Ovary (tissue), 9 donors: ENCODE data around the gene TMEM139. TPM values are rescaled to one million over a fixed set of nuclear protein-coding genes. Genes with fewer than 3 reads are reported as not detected.

Source experiments
- DNase-seq, 5 donors: peaks; one replicate each; pipeline ENCODE4 v3.0.0-alpha.2; 2019 to 2020
- H3K27ac ChIP-seq, 2 donors: fragments of 200-600 bp; one replicate each; pipeline versions ENCODE4 v1.5.1 to v1.8.0; 2019 to 2022
- H3K27me3 ChIP-seq: fragments of 200-600 bp; one replicate; pipeline ENCODE4 v1.8.0; 2022
- H3K36me3 ChIP-seq: fragments of 200-600 bp; sonication (generic); one replicate; pipeline ENCODE4 v1.5.1; 2019
- H3K4me1 ChIP-seq: one replicate; pipeline ENCODE4 v1.8.1; 2013; ENCODE audit warnings: mild to moderate bottlenecking, moderate library complexity; ENCODE audit not compliant: insufficient read depth
- H3K4me3 ChIP-seq: fragments of 200-600 bp; sonication (generic); one replicate; pipeline ENCODE4 v1.5.1; 2017
- H3K9me3 ChIP-seq, 2 donors: fragments of 200-600 bp in 1 of 2; sonication (generic) in 1 of 2; one replicate each; pipeline versions ENCODE4 v1.5.1 to v1.8.1; 2013 to 2019; ENCODE audit warnings: mild to moderate bottlenecking in 1 of 2, moderate library complexity in 1 of 2
- CTCF ChIP-seq, 3 donors: fragments of 450-650 bp in 2 of 3; fragments of 200-600 bp in 1 of 3; IDR thresholded peaks; one replicate each; pipeline versions ENCODE4 v1.5.1 to v1.8.0; 2016 to 2022; ENCODE audit warnings: antibody characterized with exemption in 3 of 3, mild to moderate bottlenecking in 1 of 3
- EP300 ChIP-seq: sonication (generic); formaldehyde crosslinking; IDR thresholded peaks from one replicate; pipeline ENCODE4 v1.6.1; 2017; ENCODE audit warnings: antibody characterized with exemption
- POLR2A ChIP-seq: fragments of 450-650 bp; IDR thresholded peaks from one replicate; pipeline ENCODE4 v1.6.1; 2017; ENCODE audit warnings: antibody characterized with exemption, mild to moderate bottlenecking, moderate library complexity
- WGBS, 3 donors: extraction: QIAGEN DNeasy Blood & Tissue Kit in 1 of 3; methylation state at CpG; one replicate each; pipeline versions ENCODE4 v1.1.5 to v1.1.7; 2013 to 2017; 5-methylcytosine and 5-hydroxymethylcytosine counted together
- intact Hi-C, 4 donors: fragments of 100-400 bp; cut with DNase I; formaldehyde crosslinking; loops; one replicate each; pipeline versions ENCODE4 v1.11.0 to v1.15.1; 2022 to 2023
- polyA plus RNA-seq, 2 donors: library from polyadenylated mRNA; stranded (reverse); fragments of 200-250 nt in 1 of 2; fragments of 350-450 nt in 1 of 2; fragmentation: Illumina TruSeq in 1 of 2; extraction: RNeasy Lipid Tissue Mini Kit (QIAGEN cat#74804) in 1 of 2; gene quantifications; one replicate each; pipeline ENCODE4 v1.2.3, GENCODE V29; 2013 to 2014
- total RNA-seq, 7 donors: library from RNA; depleted of rRNA in 2 of 7; stranded (reverse); fragments of >200 nt in 2 of 7; fragmentation: NEBNext Ultra II Directional in 3 of 7; extraction: Animal tissue kit (Norgen Biotek cat#: 25700) in 3 of 7; gene quantifications; one replicate each; pipeline versions ENCODE4 v1.1.0 to v1.2.4, GENCODE V29; 2016 to 2023
- donor health status: DM: no; HTN: no; CAD: no; lungs with moderate emphysema.
- donor health status: DM: no; HTN: no; CAD: no.
- donor health status: Bipolar disorder and iron deficiency.
- donor health status: DM: yes; HTN: yes; CAD: no.
- donor health status: DM: no; HTN: no; CAD: no.
- donor health status: DM: yes; HTN: yes; CAD: no.

TMEM139 gene
- total and polyA plus RNA-seq, 9 donors = 0.35 to 10.8 (median 0.61) TPM

GRCh38 chr7:143247372-143247771 is 37.4 kb upstream of the TMEM139 start:
- no peaks in the 10 kb centered on the region for H3K36me3 ChIP-seq
- intact Hi-C loops = loop anchor here in 2 of 4 donors (10.0 kb wide), 1 partner anchor 57 kb away; no protein-coding TSS in a partner anchor
- no peaks in the 10 kb centered on the region for H3K4me1 ChIP-seq
- 66 to 75% (median 67%) methylated on average over 1 of the region's 1 CpG for WGBS, 3 donors
- H3K9me3 ChIP-seq = no peaks in the 10 kb centered on the region
- TF ChIP-seq POLR2A = no peak
- TF ChIP-seq EP300 = no peak
- no peak for TF ChIP-seq CTCF (IDR thresholded peaks at IDR 0.05)
- no peak overlapping the region for H3K4me3 ChIP-seq
- H3K27me3 ChIP-seq = no peaks in the 10 kb centered on the region
- H3K27ac ChIP-seq = no peak overlapping the region
- DNase-seq = no peak

GRCh38 chr7:143248761-143249354 is 35.9 kb upstream of the TMEM139 start:
- 68 to 85% (median 84%) methylated on average over 2 of the region's 2 CpGs for WGBS, 3 donors
- H3K36me3 ChIP-seq = no peaks in the 10 kb centered on the region
- H3K27me3 ChIP-seq = no peaks in the 10 kb centered on the region
- no peaks in the 10 kb centered on the region for H3K9me3 ChIP-seq
- intact Hi-C loops = loop anchor here in 2 of 4 donors (10.0 kb wide), 1 partner anchor 56 kb away; no protein-coding TSS in a partner anchor
- no peak overlapping the region for H3K4me3 ChIP-seq
- H3K4me1 ChIP-seq = no peaks in the 10 kb centered on the region
- no peak overlapping the region for H3K27ac ChIP-seq
- TF ChIP-seq POLR2A (no peak), CTCF (IDR thresholded peaks at IDR 0.05) (no peak), EP300 (no peak)
- DNase-seq = no peak

GRCh38 chr7:143250199-143250598 is 34.6 kb upstream of the TMEM139 start:
- TF ChIP-seq EP300 = no peak
- TF ChIP-seq POLR2A = no peak
- no peak for TF ChIP-seq CTCF (IDR thresholded peaks at IDR 0.05)
- no peaks in the 10 kb centered on the region for H3K4me1 ChIP-seq
- H3K27me3 ChIP-seq = no peaks in the 10 kb centered on the region
- no peaks in the 10 kb centered on the region for H3K36me3 ChIP-seq
- no peak for DNase-seq
- H3K4me3 ChIP-seq = no peak overlapping the region
- intact Hi-C loops = no loop called here
- no peaks in the 10 kb centered on the region for H3K9me3 ChIP-seq
- no peak overlapping the region for H3K27ac ChIP-seq

- H3K9me3 ChIP-seq = no peaks in the 10 kb centered on the region
- WGBS, 3 donors = 87 to 91% (median 89%) methylated on average over 1 of the region's 1 CpG
- H3K27me3 ChIP-seq = no peaks in the 10 kb centered on the region
- intact Hi-C loops = no loop called here
- no peaks in the 10 kb centered on the region for H3K4me1 ChIP-seq
- no peak overlapping the region for H3K27ac ChIP-seq
- no peaks in the 10 kb centered on the region for H3K36me3 ChIP-seq
- no peak for DNase-seq
- TF ChIP-seq CTCF (IDR thresholded peaks at IDR 0.05) (no peak), POLR2A (no peak), EP300 (no peak)
- no peak overlapping the region for H3K4me3 ChIP-seq
Measured at GRCh38 chr7:143250822-143251221, 33.9 kb upstream of the TMEM139 start.
